DOHH2 (cell line): Measurements from ENCODE around the gene CARM1.

Experiments
- H3F3A ChIP-seq: fragments of 200-600 bp; sonication (generic), shearing (Covaris generic); 2 replicates; pipeline ENCODE4 v1.6.0; 2016; ENCODE audit warnings: antibody characterized with exemption, mild to moderate bottlenecking; ENCODE audit not compliant: control insufficient read depth, insufficient read depth
- H3K27ac ChIP-seq: fragments of 200-600 bp; sonication (generic); 2 replicates; pipeline ENCODE4 v1.5.1; 2014; ENCODE audit warnings: low read depth, mild to moderate bottlenecking, low read length, moderate library complexity
- H3K27me3 ChIP-seq: fragments of 200-600 bp; sonication (generic); 2 replicates; pipeline ENCODE4 v1.6.1; 2014; ENCODE audit warnings: mild to moderate bottlenecking, low read length, mixed read lengths; ENCODE audit not compliant: control insufficient read depth
- H3K36me3 ChIP-seq: fragments of 200-600 bp; sonication (generic); 2 replicates; pipeline ENCODE4 v1.6.1; 2014; ENCODE audit warnings: mild to moderate bottlenecking, low read length, moderate library complexity, mixed read lengths; ENCODE audit not compliant: control insufficient read depth
- H3K4me1 ChIP-seq: fragments of 200-600 bp; sonication (generic); 2 replicates; pipeline ENCODE4 v1.6.1; 2014; ENCODE audit warnings: mild to moderate bottlenecking, low read length, mixed read lengths; ENCODE audit not compliant: control insufficient read depth
- H3K4me2 ChIP-seq: fragments of 200-600 bp; sonication (generic); 2 replicates; pipeline ENCODE4 v1.6.0; 2014; ENCODE audit warnings: mild to moderate bottlenecking, low read length, moderate library complexity
- H3K4me3 ChIP-seq: fragments of 200-600 bp; sonication (generic); 2 replicates; pipeline ENCODE4 v1.5.1; 2014; ENCODE audit warnings: mild to moderate bottlenecking, low read length, mixed read lengths
- H3K79me2 ChIP-seq: fragments of 200-600 bp; sonication (generic); 2 replicates; pipeline ENCODE4 v1.6.1; 2014; ENCODE audit warnings: mild to moderate bottlenecking, low read length, mixed read lengths; ENCODE audit not compliant: control insufficient read depth
- H3K9me2 ChIP-seq: fragments of 200-600 bp; sonication (generic); replicated peaks from 2 replicates; pipeline ENCODE4 v1.6.1; 2014; ENCODE audit warnings: mild to moderate bottlenecking, low read length, mixed read lengths; ENCODE audit not compliant: control insufficient read depth
- H3K9me3 ChIP-seq: fragments of 200-600 bp; sonication (generic); 2 replicates; pipeline ENCODE4 v1.6.1; 2014; ENCODE audit warnings: antibody characterized with exemption, low read length, mixed read lengths; ENCODE audit not compliant: control insufficient read depth, insufficient read depth
- H4K20me1 ChIP-seq: fragments of 200-600 bp; sonication (generic); 2 replicates; pipeline ENCODE4 v1.6.0; 2014; ENCODE audit warnings: low read depth, mild to moderate bottlenecking, antibody characterized with exemption, low read length, moderate library complexity; ENCODE audit not compliant: control insufficient read depth, insufficient read depth
- CTCF ChIP-seq: fragments of 200-600 bp; sonication (generic); IDR thresholded peaks from one replicate; pipeline ENCODE4 v1.5.1; 2014; ENCODE audit warnings: antibody characterized with exemption, mild to moderate bottlenecking, low read depth, low read length; ENCODE audit not compliant: poor library complexity, severe bottlenecking
- EZH2phosphoT487 ChIP-seq: fragments of 200-600 bp; sonication (generic); IDR thresholded peaks from 2 replicates; pipeline ENCODE4 v1.6.1; 2017; ENCODE audit warnings: borderline replicate concordance, mild to moderate bottlenecking, antibody characterized with exemption, low read length, moderate library complexity, mixed read lengths

Gene CARM1

GRCh38 chr19:10928563-10929401, 57.4 kb downstream of the CARM1 start, which contains the start of the genes TIMM29 and YIPF2:
Gene TIMM29 (plus strand): TSS chr19:10928811. CDS start chr19:10928823, 12 bp downstream.
Gene YIPF2 (minus strand): TSS chr19:10928639. CDS start chr19:10928410, 229 bp downstream.
- H3K27me3 ChIP-seq: no peaks in the 10 kb centered on the region
- peaks cover 2% of the 10 kb centered on the region; the same call in 1 of the 2 replicates for H3F3A ChIP-seq
- peaks cover 19% of the 10 kb centered on the region for H3K36me3 ChIP-seq
- peaks cover 42% of the 10 kb centered on the region for H3K79me2 ChIP-seq
- peak within 1 kb of the TSS; percentile 86 for H3K4me3 ChIP-seq
- H3K4me2 ChIP-seq: peak within 1 kb of the TSS; percentile 86
- H3K9me2 ChIP-seq: no peaks in the 10 kb centered on the region
- H3K27ac ChIP-seq: peak within 1 kb of the TSS; percentile 17
- H4K20me1 ChIP-seq: peaks cover 5% of the 10 kb centered on the region; the same call in 1 of the 2 replicates
- peaks cover 15% of the 10 kb centered on the region for H3K4me1 ChIP-seq
- H3K9me3 ChIP-seq: no peaks in the 10 kb centered on the region
- no peak for TF ChIP-seq EZH2phosphoT487
- no peak for TF ChIP-seq CTCF

GRCh38 chr19:10929402-10929794, 58.0 kb downstream of the CARM1 start:
- Histone ChIP-seq H3K27me3 (no peaks in the 10 kb centered on the region), H3K4me2 (peak overlapping the region; percentile 86), H3K27ac (no peak overlapping the region), H3K36me3 (peaks cover 17% of the 10 kb centered on the region), H3K79me2 (peaks cover 42% of the 10 kb centered on the region), H3K4me3 (peak overlapping the region; percentile 86), H3K9me2 (no peaks in the 10 kb centered on the region), H4K20me1 (peaks cover 5% of the 10 kb centered on the region; the same call in 1 of the 2 replicates), H3K4me1 (peaks cover 15% of the 10 kb centered on the region), H3K9me3 (no peaks in the 10 kb centered on the region), H3F3A (peaks cover 2% of the 10 kb centered on the region; the same call in 1 of the 2 replicates)
- TF ChIP-seq EZH2phosphoT487: no peak
- TF ChIP-seq CTCF: no peak

GRCh38 chr19:10935371-10936059, 64.2 kb downstream of the CARM1 start:
- peaks cover 7% of the 10 kb centered on the region for H3K4me1 ChIP-seq
- peaks cover 18% of the 10 kb centered on the region for H3K79me2 ChIP-seq
- peaks cover 2% of the 10 kb centered on the region; the same call in 1 of the 2 replicates for H3F3A ChIP-seq
- no peaks in the 10 kb centered on the region for H3K9me3 ChIP-seq
- peaks cover 3% of the 10 kb centered on the region for H3K36me3 ChIP-seq
- H3K4me3 ChIP-seq: no peak overlapping the region
- H3K27me3 ChIP-seq: no peaks in the 10 kb centered on the region
- no peaks in the 10 kb centered on the region for H4K20me1 ChIP-seq
- TF ChIP-seq EZH2phosphoT487 (no peak), CTCF (no peak)
- H3K27ac ChIP-seq: no peak overlapping the region
- H3K9me2 ChIP-seq: no peaks in the 10 kb centered on the region
- H3K4me2 ChIP-seq: no peak overlapping the region
